Fibroblast of villous mesenchyme (primary cell): ENCODE results near the gene NHERF2. TPM values are rescaled to one million over a fixed set of nuclear protein-coding genes. Genes with fewer than 3 reads are reported as not detected.
A peak's percentile ranks its signal among the peaks of the same experiment; 100 is the strongest.

Experiments
- DNase-seq: peaks from one replicate; pipeline ENCODE4 v3.0.0-alpha.2; 2010; ENCODE audit warnings: low read depth
- H3K4me3 ChIP-seq: 2 replicates; pipeline ENCODE4 v1.5.1; 2011; ENCODE audit warnings: low read depth, mild to moderate bottlenecking, low read length
- total RNA-seq: library from RNA; depleted of rRNA; stranded (reverse); fragments of >200 nt; gene quantifications from 2 replicates; pipeline ENCODE4 v1.2.3, GENCODE V29; 2012
- TF ChIP-seq, protein P1 (sequence below): IDR thresholded peaks from 2 replicates; pipeline ENCODE4 v1.5.1; 2012; ENCODE audit warnings: low read depth, mild to moderate bottlenecking, low read length; ENCODE audit not compliant: insufficient read depth

Gene NHERF2
- total RNA-seq, 1 donor: 52.7 TPM

DNA sequence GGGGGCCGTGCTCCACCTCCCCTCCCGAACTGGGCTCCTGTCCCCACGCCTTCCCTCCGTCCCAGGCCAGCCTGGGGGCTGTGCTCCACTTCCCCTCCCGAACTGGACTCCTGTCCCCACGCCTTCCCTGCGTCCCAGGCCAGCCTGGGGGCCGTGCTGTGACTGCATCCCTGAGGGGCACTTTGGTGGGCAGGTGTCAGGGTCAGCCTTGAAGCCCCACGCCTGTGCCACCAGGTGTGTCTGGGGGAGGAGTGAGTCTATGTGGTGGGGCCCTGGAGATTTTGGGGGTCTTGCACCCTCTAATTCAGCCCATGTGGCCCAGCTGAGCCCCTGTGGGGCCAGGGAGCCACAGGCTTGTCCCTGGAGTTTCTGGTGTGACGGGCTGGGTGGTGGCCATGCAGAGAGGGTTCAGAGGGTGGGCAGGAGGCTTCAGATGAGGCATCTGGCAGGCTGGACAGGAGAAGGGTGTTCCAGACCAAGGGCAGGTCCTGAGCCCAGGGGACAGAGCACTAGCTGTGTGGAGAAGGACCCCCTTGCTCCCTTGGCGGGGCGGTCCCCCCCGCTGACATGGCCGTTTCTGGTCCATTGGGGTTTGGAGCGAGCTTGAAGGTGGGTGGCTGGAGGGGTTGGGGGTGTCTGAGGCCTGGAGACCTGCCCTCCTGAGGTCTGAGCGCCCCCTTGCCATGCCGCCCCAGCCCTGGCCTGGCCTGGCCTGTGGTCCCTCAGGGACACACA is 8.2 kb downstream of the NHERF2 start:
- DNase-seq: no peak
- TF ChIP-seq, protein P1, sequence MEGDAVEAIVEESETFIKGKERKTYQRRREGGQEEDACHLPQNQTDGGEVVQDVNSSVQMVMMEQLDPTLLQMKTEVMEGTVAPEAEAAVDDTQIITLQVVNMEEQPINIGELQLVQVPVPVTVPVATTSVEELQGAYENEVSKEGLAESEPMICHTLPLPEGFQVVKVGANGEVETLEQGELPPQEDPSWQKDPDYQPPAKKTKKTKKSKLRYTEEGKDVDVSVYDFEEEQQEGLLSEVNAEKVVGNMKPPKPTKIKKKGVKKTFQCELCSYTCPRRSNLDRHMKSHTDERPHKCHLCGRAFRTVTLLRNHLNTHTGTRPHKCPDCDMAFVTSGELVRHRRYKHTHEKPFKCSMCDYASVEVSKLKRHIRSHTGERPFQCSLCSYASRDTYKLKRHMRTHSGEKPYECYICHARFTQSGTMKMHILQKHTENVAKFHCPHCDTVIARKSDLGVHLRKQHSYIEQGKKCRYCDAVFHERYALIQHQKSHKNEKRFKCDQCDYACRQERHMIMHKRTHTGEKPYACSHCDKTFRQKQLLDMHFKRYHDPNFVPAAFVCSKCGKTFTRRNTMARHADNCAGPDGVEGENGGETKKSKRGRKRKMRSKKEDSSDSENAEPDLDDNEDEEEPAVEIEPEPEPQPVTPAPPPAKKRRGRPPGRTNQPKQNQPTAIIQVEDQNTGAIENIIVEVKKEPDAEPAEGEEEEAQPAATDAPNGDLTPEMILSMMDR: no peak
- no peak overlapping the region for H3K4me3 ChIP-seq

DNA sequence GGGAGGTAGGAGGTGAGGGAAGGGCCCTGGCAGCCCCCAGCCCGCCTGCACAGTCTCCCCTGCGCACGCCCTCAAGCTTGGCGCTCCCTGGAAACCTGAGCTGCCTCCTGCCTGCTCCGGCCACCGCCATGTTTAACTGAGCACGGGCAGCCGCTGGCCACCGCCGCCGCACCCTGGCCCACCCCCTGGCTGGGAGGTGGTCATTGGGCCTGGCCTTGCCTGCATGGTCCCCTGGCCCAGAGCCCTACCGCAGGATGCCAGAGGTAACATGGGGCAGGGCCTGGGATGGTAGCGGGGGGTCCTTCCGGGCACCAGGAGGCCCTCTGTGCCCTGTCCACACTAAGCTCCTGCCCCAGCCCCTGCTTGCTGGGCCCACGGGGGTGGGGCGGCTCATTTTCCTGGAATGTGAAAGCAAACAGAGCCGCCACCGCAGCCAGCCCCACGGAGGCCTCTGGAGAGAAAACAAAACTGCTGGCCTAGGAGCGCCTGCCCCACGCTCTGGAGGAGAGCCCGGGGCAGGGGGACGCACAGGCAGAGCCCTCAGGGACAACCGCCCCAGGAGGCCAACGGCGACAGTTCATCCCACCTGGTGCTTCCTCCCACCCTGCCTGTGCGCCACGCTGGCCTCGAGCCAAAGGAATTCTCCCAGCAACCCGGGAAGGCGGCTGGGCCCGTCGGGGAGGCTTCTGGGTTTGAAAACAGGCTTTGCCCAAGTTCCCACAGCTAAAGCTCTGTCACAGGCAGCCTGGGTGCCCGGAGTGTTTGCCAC is 8.9 kb downstream of the NHERF2 start:
- DNase-seq: peak; percentile 92
- peak overlapping the region; percentile 27 for H3K4me3 ChIP-seq
- TF ChIP-seq, protein P1: no peak

DNA sequence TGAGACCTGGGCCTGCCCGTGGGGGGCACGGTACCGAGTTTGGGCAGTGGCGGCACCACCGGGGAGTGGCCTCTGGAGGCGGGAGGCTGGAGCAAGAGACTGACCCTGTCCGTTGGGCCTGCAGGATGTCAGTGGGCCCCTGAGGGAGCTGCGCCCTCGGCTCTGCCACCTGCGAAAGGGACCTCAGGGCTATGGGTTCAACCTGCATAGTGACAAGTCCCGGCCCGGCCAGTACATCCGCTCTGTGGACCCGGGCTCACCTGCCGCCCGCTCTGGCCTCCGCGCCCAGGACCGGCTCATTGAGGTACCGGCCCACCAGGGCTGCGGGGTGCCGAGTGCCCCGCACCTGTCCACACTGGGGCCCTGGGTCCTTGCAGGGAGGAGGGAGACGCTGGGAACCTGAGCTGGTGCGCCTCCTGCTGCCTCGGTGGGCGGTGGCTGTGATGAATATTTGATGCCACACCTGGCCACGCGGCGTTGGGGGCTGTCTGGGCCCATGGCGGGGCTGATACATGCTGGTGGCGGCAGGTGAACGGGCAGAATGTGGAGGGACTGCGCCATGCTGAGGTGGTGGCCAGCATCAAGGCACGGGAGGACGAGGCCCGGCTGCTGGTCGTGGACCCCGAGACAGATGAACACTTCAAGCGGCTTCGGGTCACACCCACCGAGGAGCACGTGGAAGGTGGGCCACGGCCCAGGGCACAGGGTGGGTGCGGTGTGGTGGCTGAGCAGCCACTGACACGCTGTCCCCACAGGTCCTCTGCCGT is 9.7 kb downstream of the NHERF2 start:
- no peak for DNase-seq
- H3K4me3 ChIP-seq: peak overlapping the region; percentile 27
- TF ChIP-seq, protein P1: no peak

DNA sequence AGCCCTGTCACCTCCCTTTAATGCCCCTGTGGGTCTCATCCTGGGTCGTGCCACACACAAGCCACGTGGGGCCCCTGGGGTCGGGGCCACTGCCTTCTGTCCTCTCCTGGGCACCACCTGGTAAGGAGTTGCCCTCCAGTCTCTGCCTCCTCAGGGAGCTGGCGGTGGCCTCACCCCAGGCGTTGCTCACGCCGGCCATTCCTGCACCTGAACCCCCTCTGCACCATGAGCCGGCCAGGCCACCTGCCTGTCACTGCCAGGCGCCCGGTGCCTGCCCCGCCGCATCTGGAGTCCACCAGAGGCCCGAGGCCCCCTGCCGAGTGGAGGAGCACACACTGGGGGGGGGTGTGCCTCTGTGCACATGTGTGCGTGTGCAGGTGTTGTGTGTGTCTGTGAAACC is 10.4 kb downstream of the NHERF2 start:
- DNase-seq: no peak
- TF ChIP-seq, protein P1: no peak
- no peak overlapping the region for H3K4me3 ChIP-seq

DNA sequence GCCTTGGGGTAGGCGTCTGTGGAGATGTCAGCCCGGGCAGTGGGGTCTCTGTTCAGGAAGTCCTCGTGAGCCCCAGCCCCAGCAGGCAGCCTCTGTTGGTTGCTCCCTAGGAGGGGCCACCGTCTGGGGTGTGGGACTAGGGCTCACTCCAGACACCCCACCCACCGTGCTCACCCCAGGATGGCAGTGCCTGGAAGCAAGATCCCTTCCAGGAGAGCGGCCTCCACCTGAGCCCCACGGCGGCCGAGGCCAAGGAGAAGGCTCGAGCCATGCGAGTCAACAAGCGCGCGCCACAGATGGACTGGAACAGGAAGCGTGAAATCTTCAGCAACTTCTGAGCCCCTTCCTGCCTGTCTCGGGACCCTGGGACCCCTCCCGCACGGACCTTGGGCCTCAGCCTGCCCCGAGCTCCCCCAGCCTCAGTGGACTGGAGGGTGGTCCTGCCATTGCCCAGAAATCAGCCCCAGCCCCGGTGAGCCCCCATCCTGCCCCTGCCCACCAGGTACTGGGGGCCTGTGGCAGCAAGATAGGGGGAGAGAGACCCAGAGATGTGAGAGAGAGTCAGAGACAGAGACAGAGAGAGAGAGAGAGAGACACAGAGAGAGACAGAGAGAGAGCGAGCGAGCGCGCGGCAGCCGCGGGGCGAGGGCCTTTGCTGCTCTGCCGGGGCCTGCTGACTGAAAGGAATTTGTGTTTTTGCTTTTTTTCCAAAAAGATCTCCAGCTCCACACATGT is 11.1 kb downstream of the NHERF2 start:
- no peak for DNase-seq
- TF ChIP-seq, protein P1: no peak
- H3K4me3 ChIP-seq: no peak overlapping the region
